Smooth muscle cell (in vitro differentiated cells): ENCODE data around the gene PRKCD. TPM values are rescaled to one million over a fixed set of nuclear protein-coding genes. Genes with fewer than 3 reads are reported as not detected.
A peak's percentile ranks its signal among the peaks of the same experiment; 100 is the strongest.

Experiments
- DNase-seq: peaks from one replicate; lab custom pipeline; 2025; ENCODE audit not compliant: unreplicated experiment; lab: John Stamatoyannopoulos, UW
- H2AFZ ChIP-seq: fragments of 200-600 bp; sonication (generic); 2 replicates; pipeline ENCODE4 v1.6.0; 2016; ENCODE audit warnings: antibody characterized with exemption, low read depth, mild to moderate bottlenecking
- H3F3A ChIP-seq: fragments of 200-600 bp; sonication (generic); 2 replicates; pipeline ENCODE4 v1.6.0; 2017; ENCODE audit warnings: antibody characterized with exemption, low read depth
- H3K27ac ChIP-seq: fragments of 200-600 bp; sonication (generic); 2 replicates; pipeline ENCODE4 v1.5.1; 2016; ENCODE audit warnings: low read depth, mild to moderate bottlenecking
- H3K27me3 ChIP-seq: fragments of 200-600 bp; sonication (generic); 2 replicates; pipeline ENCODE4 v1.6.1; 2016; ENCODE audit warnings: low read depth, mild to moderate bottlenecking
- H3K36me3 ChIP-seq: fragments of 200-600 bp; sonication (generic); 2 replicates; pipeline ENCODE4 v1.5.1; 2016; ENCODE audit warnings: low read depth
- H3K4me1 ChIP-seq: fragments of 200-600 bp; sonication (generic); 2 replicates; pipeline ENCODE4 v1.5.1; 2016; ENCODE audit warnings: low read depth
- H3K4me2 ChIP-seq: fragments of 200-600 bp; sonication (generic); 2 replicates; pipeline ENCODE4 v1.6.0; 2016; ENCODE audit warnings: mild to moderate bottlenecking
- H3K4me3 ChIP-seq: fragments of 200-600 bp; sonication (generic); 2 replicates; pipeline ENCODE4 v1.5.1; 2016; ENCODE audit warnings: mild to moderate bottlenecking
- H3K79me2 ChIP-seq: fragments of 200-600 bp; sonication (generic); 2 replicates; pipeline ENCODE4 v1.6.0; 2016; ENCODE audit warnings: low read depth, mild to moderate bottlenecking
- H3K9ac ChIP-seq: fragments of 200-600 bp; sonication (generic); 2 replicates; pipeline ENCODE4 v1.6.0; 2016; ENCODE audit warnings: low read depth
- H3K9me3 ChIP-seq: fragments of 200-600 bp; sonication (generic); replicated peaks from 2 replicates; pipeline ENCODE4 v1.5.1; 2016; ENCODE audit warnings: low read depth
- H4K20me1 ChIP-seq: fragments of 200-600 bp; sonication (generic); 2 replicates; pipeline ENCODE4 v1.6.0; 2016; ENCODE audit warnings: low read depth
- CTCF ChIP-seq: fragments of 200-600 bp; sonication (generic); IDR thresholded peaks from 2 replicates; pipeline ENCODE4 v1.5.1; 2017; ENCODE audit warnings: borderline replicate concordance, mild to moderate bottlenecking, antibody characterized with exemption; ENCODE audit not compliant: insufficient read depth, poor library complexity, severe bottlenecking
- WGBS: methylation state at CpG from one replicate; pipeline ENCODE4 v1.1.7; 2016; ENCODE audit warnings: low lambda C conversion rate; 5-methylcytosine and 5-hydroxymethylcytosine counted together
- polyA plus RNA-seq: library from polyadenylated mRNA; unstranded; fragments of >200 nt; fragmentation: Nextera tagmentation; extraction: Ambion mirVana; gene quantifications from 2 replicates; pipeline ENCODE4 v1.2.1, GENCODE V29; 2016
- total RNA-seq: library from RNA; depleted of rRNA; stranded (reverse); fragments of >200 nt; gene quantifications from 2 replicates; pipeline ENCODE4 v1.2.3, GENCODE V29; 2014

Gene PRKCD
- total and polyA plus RNA-seq, 2 experiments from 2014 or later = 6.1 to 22.5 TPM

- no peak for DNase-seq
- H3K27ac ChIP-seq = peak overlapping the region; percentile 29
Measured at GRCh38 chr3:53195602-53196574, 34.9 kb downstream of the PRKCD start.

GRCh38 chr3:53196575-53197407 lies 35.8 kb downstream of the PRKCD start:
- DNase-seq = no peak
- no peak overlapping the region for H3K4me3 ChIP-seq
- no peaks in the 10 kb centered on the region for H4K20me1 ChIP-seq
- H3K4me1 ChIP-seq = peaks cover 5% of the 10 kb centered on the region
- H3K27me3 ChIP-seq = no peaks in the 10 kb centered on the region
- peak overlapping the region; percentile 3 for H2AFZ ChIP-seq
- no peaks in the 10 kb centered on the region for H3K9me3 ChIP-seq
- 55% methylated on average over 17 of the region's 17 CpGs for WGBS
- no peaks in the 10 kb centered on the region for H3K79me2 ChIP-seq
- no peak for TF ChIP-seq CTCF
- H3K36me3 ChIP-seq = no peaks in the 10 kb centered on the region
- no peaks in the 10 kb centered on the region for H3F3A ChIP-seq
- H3K4me2 ChIP-seq = peak overlapping the region; percentile 57
- peak overlapping the region; percentile 64 for H3K9ac ChIP-seq
- peak overlapping the region; percentile 29 for H3K27ac ChIP-seq

More at GRCh38 chr3:53195602-53196574, 34.9 kb downstream of the PRKCD start:
- Histone ChIP-seq H2AFZ (no peak overlapping the region), H3K9me3 (no peaks in the 10 kb centered on the region), H3K36me3 (no peaks in the 10 kb centered on the region), H4K20me1 (no peaks in the 10 kb centered on the region), H3K4me1 (peaks cover 5% of the 10 kb centered on the region), H3K4me3 (no peak overlapping the region), H3K4me2 (peak overlapping the region; percentile 57), H3K79me2 (no peaks in the 10 kb centered on the region), H3F3A (no peaks in the 10 kb centered on the region), H3K9ac (peak overlapping the region; percentile 64), H3K27me3 (no peaks in the 10 kb centered on the region)
- WGBS = 33% methylated on average over 36 of the region's 36 CpGs
- TF ChIP-seq CTCF = peak; percentile 100

GRCh38 chr3:53198256-53198977 lies 37.4 kb downstream of the PRKCD start:
- Histone ChIP-seq H3K79me2 (no peaks in the 10 kb centered on the region), H3K27ac (no peak overlapping the region), H3K27me3 (no peaks in the 10 kb centered on the region), H3F3A (no peaks in the 10 kb centered on the region), H4K20me1 (no peaks in the 10 kb centered on the region), H2AFZ (no peak overlapping the region), H3K4me1 (peaks cover 5% of the 10 kb centered on the region), H3K9ac (no peak overlapping the region), H3K36me3 (no peaks in the 10 kb centered on the region), H3K9me3 (no peaks in the 10 kb centered on the region), H3K4me3 (no peak overlapping the region), H3K4me2 (no peak overlapping the region)
- WGBS = 84% methylated on average over 10 of the region's 10 CpGs
- no peak for TF ChIP-seq CTCF
- no peak for DNase-seq
